Hepatocyte (in vitro differentiated cells): ENCODE results near the gene SLC44A1. TPM values are rescaled to one million over a fixed set of nuclear protein-coding genes. Genes with fewer than 3 reads are reported as not detected.
A peak's percentile ranks its signal among the peaks of the same experiment; 100 is the strongest.

ENCODE experiments used
- DNase-seq: peaks from one replicate; pipeline ENCODE4 v3.0.0-alpha.2; 2016; ENCODE audit warnings: low spot score
- H2AFZ ChIP-seq: fragments of 200-600 bp; sonication (generic); 2 replicates; pipeline ENCODE4 v1.6.0; 2016; ENCODE audit warnings: antibody characterized with exemption, mild to moderate bottlenecking
- H3K27ac ChIP-seq: fragments of 200-600 bp; sonication (generic); 2 replicates; pipeline ENCODE4 v1.5.1; 2016; ENCODE audit warnings: mild to moderate bottlenecking
- H3K27me3 ChIP-seq: fragments of 200-600 bp; sonication (generic); 2 replicates; pipeline ENCODE4 v1.6.1; 2016
- H3K36me3 ChIP-seq: fragments of 200-600 bp; sonication (generic); replicated peaks from 2 replicates; pipeline ENCODE4 v1.5.1; 2016; ENCODE audit warnings: low read depth; ENCODE audit not compliant: insufficient read depth
- H3K4me1 ChIP-seq: fragments of 200-600 bp; sonication (generic); 2 replicates; pipeline ENCODE4 v1.5.1; 2016; ENCODE audit warnings: mild to moderate bottlenecking, moderate library complexity; ENCODE audit not compliant: insufficient read depth
- H3K4me2 ChIP-seq: fragments of 200-600 bp; sonication (generic); 2 replicates; pipeline ENCODE4 v1.6.0; 2016
- H3K4me3 ChIP-seq: fragments of 200-600 bp; sonication (generic); 2 replicates; pipeline ENCODE4 v1.5.1; 2016; ENCODE audit warnings: mild to moderate bottlenecking
- H3K79me2 ChIP-seq: fragments of 200-600 bp; sonication (generic); 2 replicates; pipeline ENCODE4 v1.6.0; 2017; ENCODE audit warnings: mild to moderate bottlenecking
- H3K9me2 ChIP-seq: fragments of 200-600 bp; sonication (generic); replicated peaks from 2 replicates; pipeline ENCODE4 v1.6.0; 2017; ENCODE audit warnings: mild to moderate bottlenecking; ENCODE audit not compliant: insufficient read depth
- H3K9me3 ChIP-seq: fragments of 200-600 bp; sonication (generic); 2 replicates; pipeline ENCODE4 v1.5.1; 2016; ENCODE audit warnings: low read depth, mild to moderate bottlenecking
- H4K20me1 ChIP-seq: fragments of 200-600 bp; sonication (generic); 2 replicates; pipeline ENCODE4 v1.6.0; 2016; ENCODE audit warnings: mild to moderate bottlenecking; ENCODE audit not compliant: insufficient read depth, poor library complexity, severe bottlenecking
- CTCF ChIP-seq: fragments of 200-600 bp; sonication (generic); IDR thresholded peaks from 2 replicates; pipeline ENCODE4 v1.5.1; 2016; ENCODE audit warnings: antibody characterized with exemption, mild to moderate bottlenecking; ENCODE audit not compliant: poor library complexity
- EZH2 ChIP-seq: fragments of 200-600 bp; sonication (generic); IDR thresholded peaks from 2 replicates; pipeline ENCODE4 v1.6.1; 2016; ENCODE audit warnings: antibody characterized with exemption, mild to moderate bottlenecking, borderline replicate concordance
- EZH2phosphoT487 ChIP-seq: fragments of 200-600 bp; sonication (generic); IDR thresholded peaks from one replicate; pipeline ENCODE4 v1.6.1; 2018; ENCODE audit warnings: antibody characterized with exemption, mild to moderate bottlenecking, low read depth, moderate library complexity; ENCODE audit not compliant: unreplicated experiment, severe bottlenecking
- WGBS: methylation state at CpG from one replicate; pipeline ENCODE4 v1.1.6; 2016; ENCODE audit warnings: low lambda C conversion rate; ENCODE audit errors: missing lambda C conversion rate; 5-methylcytosine and 5-hydroxymethylcytosine counted together
- polyA plus RNA-seq: library from polyadenylated mRNA; unstranded; fragments of >200 nt; fragmentation: Nextera tagmentation; extraction: Ambion mirVana; gene quantifications from 2 replicates; pipeline ENCODE4 v1.2.1, GENCODE V29; 2016
- total RNA-seq: library from RNA; depleted of rRNA; stranded (reverse); fragments of >200 nt; gene quantifications from 2 replicates; pipeline ENCODE4 v1.2.3, GENCODE V29; 2014

The SLC44A1 gene
- total and polyA plus RNA-seq, 2 experiments from 2014 or later = 31.3 to 64.9 TPM

GRCh38 chr9:105466898-105467455 is 222.5 kb downstream of the SLC44A1 start:
- 72% methylated on average over 3 of the region's 3 CpGs for WGBS
- Histone ChIP-seq H3K4me3 (no peak overlapping the region), H3K9me3 (no peaks in the 10 kb centered on the region), H3K4me2 (no peak overlapping the region), H3K79me2 (peaks cover 22% of the 10 kb centered on the region), H3K4me1 (no peaks in the 10 kb centered on the region), H2AFZ (no peak overlapping the region), H3K27ac (no peak overlapping the region), H4K20me1 (no peaks in the 10 kb centered on the region), H3K9me2 (no peaks in the 10 kb centered on the region), H3K36me3 (no peaks in the 10 kb centered on the region), H3K27me3 (no peaks in the 10 kb centered on the region)
- DNase-seq = no peak
- TF ChIP-seq EZH2 (no peak), EZH2phosphoT487 (no peak), CTCF (no peak)

GRCh38 chr9:105468875-105469274 is 224.4 kb downstream of the SLC44A1 start:
- H3K79me2 ChIP-seq = peaks cover 4% of the 10 kb centered on the region
- H3K9me2 ChIP-seq = no peaks in the 10 kb centered on the region
- H3K4me2 ChIP-seq = no peak overlapping the region
- no peak overlapping the region for H2AFZ ChIP-seq
- no peak overlapping the region for H3K4me3 ChIP-seq
- no peaks in the 10 kb centered on the region for H3K27me3 ChIP-seq
- no peaks in the 10 kb centered on the region for H4K20me1 ChIP-seq
- no peaks in the 10 kb centered on the region for H3K9me3 ChIP-seq
- TF ChIP-seq EZH2phosphoT487 = no peak
- TF ChIP-seq EZH2 = no peak
- no peak for TF ChIP-seq CTCF
- no peaks in the 10 kb centered on the region for H3K4me1 ChIP-seq
- no peaks in the 10 kb centered on the region for H3K36me3 ChIP-seq
- no peak for DNase-seq
- no peak overlapping the region for H3K27ac ChIP-seq
- WGBS = 100% methylated on average over 1 of the region's 1 CpG

- WGBS = 97% methylated on average over 2 of the region's 2 CpGs
- TF ChIP-seq EZH2phosphoT487 (no peak), CTCF (no peak), EZH2 (no peak)
Observed at GRCh38 chr9:105473221-105473620, 228.8 kb downstream of the SLC44A1 start.

GRCh38 chr9:105475302-105475701 is 230.9 kb downstream of the SLC44A1 start:
- Histone ChIP-seq H2AFZ (no peak overlapping the region), H3K27me3 (no peaks in the 10 kb centered on the region), H3K27ac (no peak overlapping the region), H3K9me2 (no peaks in the 10 kb centered on the region), H3K79me2 (no peaks in the 10 kb centered on the region), H3K36me3 (no peaks in the 10 kb centered on the region), H3K4me3 (no peak overlapping the region), H3K4me2 (no peak overlapping the region), H3K4me1 (no peaks in the 10 kb centered on the region), H3K9me3 (no peaks in the 10 kb centered on the region), H4K20me1 (no peaks in the 10 kb centered on the region)
- TF ChIP-seq CTCF (peak; percentile 50), EZH2 (no peak)
- DNase-seq = peak; percentile 40
- 71% methylated on average over 2 of the region's 2 CpGs for WGBS

More at GRCh38 chr9:105473221-105473620, 228.8 kb downstream of the SLC44A1 start:
- no peak overlapping the region for H3K4me2 ChIP-seq
- H3K36me3 ChIP-seq = no peaks in the 10 kb centered on the region
- no peak overlapping the region for H2AFZ ChIP-seq
- H3K27ac ChIP-seq = no peak overlapping the region
- no peaks in the 10 kb centered on the region for H3K79me2 ChIP-seq
- no peaks in the 10 kb centered on the region for H4K20me1 ChIP-seq
- no peaks in the 10 kb centered on the region for H3K9me3 ChIP-seq
- no peak for DNase-seq
- no peaks in the 10 kb centered on the region for H3K27me3 ChIP-seq
- no peaks in the 10 kb centered on the region for H3K9me2 ChIP-seq
- H3K4me3 ChIP-seq = no peak overlapping the region
- no peaks in the 10 kb centered on the region for H3K4me1 ChIP-seq
